GM18870 (cell line): ENCODE data around the gene UFD1.

Source experiments
- ATAC-seq: cut with Tn5 transposase; IDR thresholded peaks from one replicate; pipeline ENCODE4 v1.9.1; 2021; ENCODE audit warnings: moderate library complexity; ENCODE audit not compliant: unreplicated experiment

UFD1 gene

DNA sequence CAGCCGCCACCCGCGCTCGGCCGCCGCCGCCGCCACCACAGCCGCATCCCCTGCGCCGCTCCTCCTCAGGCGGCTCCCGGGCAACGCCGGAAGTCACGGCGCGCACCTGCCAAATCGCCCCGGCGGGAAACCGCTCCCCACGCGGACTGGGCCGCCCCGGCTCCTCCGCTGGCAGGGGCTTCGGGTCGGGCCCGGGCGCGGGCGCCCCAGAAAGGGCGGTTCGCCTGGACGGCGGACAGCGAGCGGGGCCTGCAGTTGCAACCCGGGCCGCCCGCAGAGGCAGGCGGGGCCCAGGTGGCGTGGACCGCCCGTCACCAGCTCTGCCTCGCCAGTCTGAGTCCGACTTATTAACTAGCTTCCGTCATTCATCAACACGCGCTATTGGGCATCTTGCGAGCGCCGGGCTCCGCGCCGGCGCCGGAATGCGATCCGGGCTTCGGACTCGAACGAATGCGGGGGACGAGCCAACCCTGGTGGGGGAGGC lies 47.3 kb downstream of the UFD1 start, which contains the start of gene HIRA:
Gene HIRA, minus strand, starts transcription at position 85 of the 484 bp plus-strand sequence. CDS start 257 bp downstream, outside the sequence.
- peak; percentile 28 for ATAC-seq

GRCh38 chr22:19430890-19431541 lies 48.0 kb downstream of the UFD1 start:
- ATAC-seq = no peak

GRCh38 chr22:19429950-19430889 lies 48.8 kb downstream of the UFD1 start:
- no peak for ATAC-seq

GRCh38 chr22:19424186-19424500 lies 54.9 kb downstream of the UFD1 start:
- ATAC-seq = no peak

- no peak for ATAC-seq
Observed at GRCh38 chr22:19422440-19423301, 56.3 kb downstream of the UFD1 start.

DNA sequence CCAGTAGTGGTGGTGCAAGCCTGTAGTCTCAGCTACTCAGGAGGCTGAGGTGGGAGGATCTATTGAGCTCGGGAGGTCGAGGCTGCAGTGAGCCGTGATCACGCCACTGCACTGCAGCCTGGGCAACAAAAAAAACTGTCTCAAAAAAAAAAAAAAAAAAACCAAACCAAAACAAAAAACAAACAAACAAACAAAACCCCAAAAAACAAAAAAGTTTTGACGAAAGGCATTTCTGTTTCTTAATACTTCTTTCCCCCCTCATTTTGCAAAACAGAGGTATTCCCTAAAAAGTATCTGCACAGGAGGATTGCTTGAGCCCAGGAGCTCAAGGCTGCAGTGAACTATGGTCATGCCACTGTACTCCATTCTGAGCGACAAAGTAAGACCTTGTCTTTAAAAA lies 58.7 kb downstream of the UFD1 start:
- ATAC-seq = no peak

DNA sequence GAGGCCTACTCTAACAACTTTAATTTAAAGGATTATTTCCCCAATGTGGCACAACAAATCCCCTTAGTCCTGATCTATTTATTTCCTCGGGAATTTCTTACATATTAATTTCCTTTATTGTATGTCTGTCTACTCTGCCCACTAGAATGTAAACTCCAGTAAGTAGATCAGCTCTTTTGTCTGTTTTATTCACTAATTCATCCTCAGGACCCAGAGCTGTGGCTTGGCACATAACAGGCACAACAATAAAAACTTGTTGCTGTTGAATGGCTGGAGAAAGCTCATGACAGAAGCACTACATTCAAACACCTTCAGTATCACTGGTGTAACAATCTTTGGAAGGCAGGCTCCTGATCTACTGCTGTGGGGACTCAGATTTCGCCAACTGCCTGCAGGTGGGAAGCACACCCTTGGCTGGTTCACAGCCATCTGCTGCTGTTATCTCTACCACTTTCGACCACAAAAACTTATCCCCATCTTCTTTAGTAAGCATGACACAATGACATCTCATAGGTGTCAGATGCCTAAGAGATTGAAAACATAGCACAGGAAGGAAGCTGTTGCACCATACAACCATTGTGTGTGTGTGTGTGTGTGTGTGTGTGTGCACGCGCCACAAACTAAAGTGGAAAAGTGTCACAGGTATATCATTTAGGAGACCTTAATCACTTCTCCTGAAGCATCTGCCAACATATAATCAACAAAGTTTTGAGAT lies 59.4 kb downstream of the UFD1 start:
- no peak for ATAC-seq

GRCh38 chr22:19419086-19419463 lies 59.9 kb downstream of the UFD1 start:
- no peak for ATAC-seq

GRCh38 chr22:19412923-19413322 lies 66.1 kb downstream of the UFD1 start:
- ATAC-seq = no peak

- ATAC-seq = no peak
Observed at GRCh38 chr22:19412478-19412877, 66.5 kb downstream of the UFD1 start.

GRCh38 chr22:19411690-19412045 lies 67.3 kb downstream of the UFD1 start:
- no peak for ATAC-seq

GRCh38 chr22:19410941-19411689 lies 67.9 kb downstream of the UFD1 start:
- no peak for ATAC-seq

- no peak for ATAC-seq
Observed at GRCh38 chr22:19407649-19408606, 71.1 kb downstream of the UFD1 start.

DNA sequence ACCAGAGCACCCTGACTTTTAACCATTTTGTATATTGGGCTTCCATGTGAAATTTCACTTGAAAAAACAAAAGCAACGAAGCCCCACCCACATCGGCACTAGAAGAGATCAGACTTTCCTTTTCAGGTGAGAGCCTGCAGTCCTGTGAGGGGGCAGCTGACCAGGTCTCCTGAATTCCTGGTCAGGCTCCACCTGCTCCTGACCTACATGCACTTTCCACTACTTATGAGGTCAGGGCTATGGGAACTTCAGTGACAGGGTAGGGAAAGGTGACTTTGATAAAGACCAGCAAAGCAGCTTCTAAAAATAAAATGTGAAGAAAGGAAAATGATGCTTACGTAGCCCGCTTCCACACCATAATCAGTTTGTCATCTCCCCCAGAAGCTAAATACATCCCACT lies 72.1 kb downstream of the UFD1 start:
- no peak for ATAC-seq

DNA sequence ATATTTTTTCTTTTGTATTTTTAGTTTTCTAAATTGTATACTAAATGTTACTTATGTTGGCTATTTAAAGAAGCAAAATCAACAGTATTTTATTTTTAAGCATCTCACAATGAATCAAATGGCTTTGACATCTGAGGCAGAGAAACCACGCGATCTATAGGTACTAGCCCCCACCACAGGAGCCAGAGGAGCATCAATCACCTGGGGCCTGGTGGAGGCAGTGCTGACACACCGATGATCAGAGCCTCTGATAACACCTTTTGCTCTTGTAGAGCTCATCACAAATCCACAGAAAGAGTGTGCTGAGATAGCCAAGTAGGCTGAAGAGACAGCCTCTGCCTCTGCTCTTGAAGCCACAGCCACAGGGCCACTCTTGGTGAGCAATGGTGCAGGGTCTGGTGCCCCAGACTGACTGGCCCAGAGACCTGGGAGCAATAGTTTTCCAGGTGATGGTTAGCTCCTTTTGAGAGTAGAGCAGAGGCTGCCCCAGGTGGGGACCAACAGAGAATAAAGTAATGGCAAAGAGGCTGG lies 72.6 kb downstream of the UFD1 start:
- ATAC-seq = no peak

DNA sequence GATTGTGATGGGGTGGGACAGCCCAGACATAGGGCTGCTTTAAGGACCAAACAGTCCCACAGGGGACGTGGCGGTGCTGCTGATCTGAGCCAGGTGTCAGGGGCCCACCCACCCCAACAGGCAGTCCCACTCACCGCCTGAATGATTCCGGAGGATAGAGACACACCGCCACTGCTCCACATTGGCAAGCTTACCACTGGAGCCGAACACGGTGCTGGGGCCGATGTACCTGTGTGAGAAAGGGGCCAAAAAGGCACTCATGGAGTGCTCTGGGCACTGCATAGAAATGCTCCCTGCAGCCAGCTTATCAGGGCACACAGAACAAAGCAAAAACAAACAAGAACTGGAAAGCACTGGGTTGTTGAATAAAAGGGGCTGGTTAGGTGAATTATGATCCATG lies 73.3 kb downstream of the UFD1 start:
- no peak for ATAC-seq

GRCh38 chr22:19405133-19405532 lies 73.9 kb downstream of the UFD1 start:
- no peak for ATAC-seq

GRCh38 chr22:19404676-19405075 lies 74.3 kb downstream of the UFD1 start:
- no peak for ATAC-seq
